Progenitor cell of endocrine pancreas (in vitro differentiated cells): ENCODE results near the gene TRIM65. TPM values are rescaled to one million over a fixed set of nuclear protein-coding genes. Genes with fewer than 3 reads are reported as not detected.

Experiments
- DNase-seq: peaks from one replicate; pipeline ENCODE4 v3.0.0; 2021; ENCODE audit warnings: low spot score; ENCODE audit not compliant: unreplicated experiment
- H3K27ac Mint-ChIP-seq: 2 replicates; pipeline ENCODE4 v1.8.0; 2021; ENCODE audit warnings: mild to moderate bottlenecking, moderate library complexity, mixed read lengths
- H3K27me3 Mint-ChIP-seq: 2 replicates; pipeline ENCODE4 v1.8.0; 2021; ENCODE audit warnings: mixed read lengths
- H3K36me3 Mint-ChIP-seq: 2 replicates; pipeline ENCODE4 v1.8.0; 2022; ENCODE audit warnings: mixed read lengths; ENCODE audit not compliant: insufficient read depth
- H3K4me1 Mint-ChIP-seq: 2 replicates; pipeline ENCODE4 v1.8.0; 2021; ENCODE audit warnings: low read depth, mixed read lengths
- H3K4me3 Mint-ChIP-seq: 2 replicates; pipeline ENCODE4 v1.8.0; 2021; ENCODE audit warnings: low read depth, mild to moderate bottlenecking, moderate library complexity, mixed read lengths
- H3K9me3 Mint-ChIP-seq: 2 replicates; pipeline ENCODE4 v1.8.0; 2021; ENCODE audit warnings: low read depth, mixed read lengths
- long read RNA-seq: library from polyadenylated mRNA; unstranded; transcript quantifications from one replicate; pipeline ENCODE4 v2.0.0, GENCODE V29; 2020
- total RNA-seq: library from RNA; stranded (reverse); gene quantifications from 2 replicates; pipeline ENCODE4 v1.2.1, GENCODE V29; 2021
- TF ChIP-seq, protein P1 (sequence below): fragments of 200-600 bp; sonication (generic); IDR thresholded peaks from one replicate; pipeline ENCODE4 v1.5.0; 2021; ENCODE audit warnings: antibody characterized with exemption, mild to moderate bottlenecking; ENCODE audit not compliant: unreplicated experiment

TRIM65 gene, protein sequence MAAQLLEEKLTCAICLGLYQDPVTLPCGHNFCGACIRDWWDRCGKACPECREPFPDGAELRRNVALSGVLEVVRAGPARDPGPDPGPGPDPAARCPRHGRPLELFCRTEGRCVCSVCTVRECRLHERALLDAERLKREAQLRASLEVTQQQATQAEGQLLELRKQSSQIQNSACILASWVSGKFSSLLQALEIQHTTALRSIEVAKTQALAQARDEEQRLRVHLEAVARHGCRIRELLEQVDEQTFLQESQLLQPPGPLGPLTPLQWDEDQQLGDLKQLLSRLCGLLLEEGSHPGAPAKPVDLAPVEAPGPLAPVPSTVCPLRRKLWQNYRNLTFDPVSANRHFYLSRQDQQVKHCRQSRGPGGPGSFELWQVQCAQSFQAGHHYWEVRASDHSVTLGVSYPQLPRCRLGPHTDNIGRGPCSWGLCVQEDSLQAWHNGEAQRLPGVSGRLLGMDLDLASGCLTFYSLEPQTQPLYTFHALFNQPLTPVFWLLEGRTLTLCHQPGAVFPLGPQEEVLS
- total RNA-seq: 13.9 and 17.1 TPM in 2 replicates
- long read RNA-seq, partial matches to known transcripts: 1 of 3 reads
- long read RNA-seq, other reads (novel, unspliced or antisense): 1 of 3 reads

- peaks cover 11% of the 10 kb centered on the region for H3K27me3 Mint-ChIP-seq
- H3K36me3 Mint-ChIP-seq: peaks cover 2% of the 10 kb centered on the region
- peak; percentile 61 for DNase-seq
- peak within 1 kb of the TSS; percentile 73 for H3K4me3 Mint-ChIP-seq
- peaks cover 8% of the 10 kb centered on the region for H3K4me1 Mint-ChIP-seq
- no peaks in the 10 kb centered on the region for H3K9me3 Mint-ChIP-seq
- TF ChIP-seq, protein P1, sequence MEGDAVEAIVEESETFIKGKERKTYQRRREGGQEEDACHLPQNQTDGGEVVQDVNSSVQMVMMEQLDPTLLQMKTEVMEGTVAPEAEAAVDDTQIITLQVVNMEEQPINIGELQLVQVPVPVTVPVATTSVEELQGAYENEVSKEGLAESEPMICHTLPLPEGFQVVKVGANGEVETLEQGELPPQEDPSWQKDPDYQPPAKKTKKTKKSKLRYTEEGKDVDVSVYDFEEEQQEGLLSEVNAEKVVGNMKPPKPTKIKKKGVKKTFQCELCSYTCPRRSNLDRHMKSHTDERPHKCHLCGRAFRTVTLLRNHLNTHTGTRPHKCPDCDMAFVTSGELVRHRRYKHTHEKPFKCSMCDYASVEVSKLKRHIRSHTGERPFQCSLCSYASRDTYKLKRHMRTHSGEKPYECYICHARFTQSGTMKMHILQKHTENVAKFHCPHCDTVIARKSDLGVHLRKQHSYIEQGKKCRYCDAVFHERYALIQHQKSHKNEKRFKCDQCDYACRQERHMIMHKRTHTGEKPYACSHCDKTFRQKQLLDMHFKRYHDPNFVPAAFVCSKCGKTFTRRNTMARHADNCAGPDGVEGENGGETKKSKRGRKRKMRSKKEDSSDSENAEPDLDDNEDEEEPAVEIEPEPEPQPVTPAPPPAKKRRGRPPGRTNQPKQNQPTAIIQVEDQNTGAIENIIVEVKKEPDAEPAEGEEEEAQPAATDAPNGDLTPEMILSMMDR: peak; percentile 36
- peak within 1 kb of the TSS; percentile 41 for H3K27ac Mint-ChIP-seq
These were observed at the start of gene TRIM65 for GRCh38 chr17:75896415-75897159. TSS of gene TRIM65 (minus strand) at chr17:75896951. CDS start at chr17:75896937, 14 bp downstream.

DNA sequence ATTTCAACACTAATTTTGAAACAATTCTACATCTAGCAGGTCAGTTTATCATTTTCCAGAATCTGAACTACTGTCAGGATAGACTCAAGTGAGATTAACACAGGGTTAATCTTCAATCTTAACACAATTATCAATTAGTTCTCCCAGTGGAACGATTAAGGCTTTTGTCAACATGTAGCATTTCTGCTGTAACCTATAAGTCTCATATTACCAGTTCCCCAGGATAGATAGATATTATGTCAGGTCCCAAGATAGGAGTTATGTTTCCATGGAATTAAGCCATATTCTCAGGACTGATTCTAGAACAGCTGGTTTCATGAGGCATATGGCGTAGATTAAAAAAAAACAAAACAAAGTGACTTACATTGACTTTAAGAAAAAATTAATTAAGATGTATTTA is 48.5 kb upstream of the TRIM65 start:
- TF ChIP-seq, protein P1: no peak
- Mint-ChIP-seq H3K36me3 (peaks cover 29% of the 10 kb centered on the region), H3K27me3 (no peaks in the 10 kb centered on the region), H3K9me3 (no peaks in the 10 kb centered on the region), H3K4me1 (peaks cover 12% of the 10 kb centered on the region), H3K4me3 (no peak overlapping the region), H3K27ac (no peak overlapping the region)
- DNase-seq: no peak

GRCh38 chr17:75943491-75943890 is 46.7 kb upstream of the TRIM65 start:
- Mint-ChIP-seq H3K27me3 (no peaks in the 10 kb centered on the region), H3K27ac (no peak overlapping the region), H3K9me3 (no peaks in the 10 kb centered on the region), H3K4me1 (peaks cover 12% of the 10 kb centered on the region), H3K4me3 (no peak overlapping the region), H3K36me3 (peaks cover 19% of the 10 kb centered on the region)
- no peak for DNase-seq
- TF ChIP-seq, protein P1: no peak

GRCh38 chr17:75942473-75942872 is 45.7 kb upstream of the TRIM65 start:
- H3K9me3 Mint-ChIP-seq: no peaks in the 10 kb centered on the region
- no peaks in the 10 kb centered on the region for H3K27me3 Mint-ChIP-seq
- no peak for DNase-seq
- H3K36me3 Mint-ChIP-seq: peaks cover 19% of the 10 kb centered on the region
- peak overlapping the region; percentile 21 for H3K4me3 Mint-ChIP-seq
- H3K27ac Mint-ChIP-seq: peak overlapping the region; percentile 29
- peaks cover 12% of the 10 kb centered on the region for H3K4me1 Mint-ChIP-seq
- TF ChIP-seq, protein P1: no peak

DNA sequence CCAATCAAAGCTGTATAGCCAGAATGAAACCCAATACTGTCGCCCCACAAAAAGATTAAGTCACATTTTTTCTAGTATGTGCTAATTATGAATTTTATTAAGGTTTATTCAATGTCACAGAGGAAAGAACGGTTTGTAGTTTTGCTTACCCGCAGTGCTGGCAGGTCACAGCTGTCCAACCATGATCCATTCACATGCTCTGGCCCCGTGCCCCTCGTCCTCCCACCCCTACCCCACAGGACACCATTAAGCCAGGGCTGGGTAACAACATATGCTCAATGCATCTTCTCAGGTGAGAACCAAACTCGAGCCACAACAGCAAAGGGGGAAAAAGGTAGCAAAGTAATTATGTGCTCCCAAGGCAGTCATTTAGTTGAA is 44.7 kb upstream of the TRIM65 start:
- Mint-ChIP-seq H3K4me1 (peaks cover 12% of the 10 kb centered on the region), H3K27ac (peak overlapping the region; percentile 65), H3K36me3 (peaks cover 15% of the 10 kb centered on the region), H3K27me3 (no peaks in the 10 kb centered on the region), H3K4me3 (peak overlapping the region; percentile 89), H3K9me3 (no peaks in the 10 kb centered on the region)
- no peak for DNase-seq
- TF ChIP-seq, protein P1: no peak
